RWPE1 (cell line): ENCODE data around the gene TNFRSF6B.

Experiments used
- CTCF ChIA-PET: fragments of 350-600 bp; sonication (Branson Sonifier 250); formaldehyde crosslinking; extraction: SDS; loops from one replicate; lab custom pipeline; 2021; lab: Yijun Ruan, JAX
- POLR2A ChIA-PET: fragments of 400-600 bp; formaldehyde crosslinking; extraction: SDS; loops from one replicate; lab custom pipeline; 2020; ENCODE audit warnings: antibody characterized with exemption; ENCODE audit not compliant: low non-redundant PET; lab: Yijun Ruan, JAX
- DNase-seq: peaks from one replicate; pipeline ENCODE4 v3.0.0; 2012; ENCODE audit warnings: low spot score
- H3K27ac ChIP-seq: fragments of 450-650 bp; 2 replicates; pipeline ENCODE4 v1.5.1; 2017
- CTCF ChIP-seq: fragments of 450-650 bp; conservative IDR thresholded peaks from 2 replicates; pipeline ENCODE4 v1.5.1; 2017; ENCODE audit warnings: low read depth, mild to moderate bottlenecking

Gene TNFRSF6B

DNA sequence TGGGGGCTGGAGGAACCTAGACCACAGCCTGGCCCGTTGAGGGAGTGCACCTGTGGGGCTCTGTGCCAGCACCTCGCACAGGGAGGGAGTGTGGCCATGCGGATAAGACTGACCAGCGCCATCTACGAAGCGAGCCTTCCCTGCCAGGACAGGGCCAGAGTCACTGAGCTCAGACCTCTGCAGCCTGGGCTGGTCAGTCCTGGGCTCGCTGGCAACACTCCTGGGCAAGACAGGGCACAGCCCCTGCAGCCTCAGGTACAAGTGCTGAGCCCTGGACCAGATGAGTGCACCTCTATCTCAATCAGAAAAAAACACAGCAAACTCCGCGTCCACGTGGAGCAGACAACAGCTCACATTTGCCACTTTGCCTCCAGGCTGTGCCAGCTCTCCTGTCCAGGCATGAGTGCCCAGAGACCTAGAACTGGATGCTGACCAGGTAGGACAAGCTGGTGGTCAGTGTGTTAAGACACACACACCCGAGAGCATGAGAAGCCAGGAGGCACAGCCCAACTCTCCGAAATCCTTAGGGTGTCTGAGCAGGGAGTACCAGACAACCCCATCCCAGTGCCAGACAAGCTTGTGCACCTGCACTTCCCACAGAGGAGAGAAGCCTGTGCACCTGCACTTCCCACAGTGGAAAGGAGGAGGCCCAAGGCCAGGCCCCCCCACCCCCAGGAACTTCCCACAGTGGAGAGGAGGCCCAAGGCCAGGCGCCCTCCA, 6.5 kb downstream of the TNFRSF6B start:
- ChIA-PET CTCF (interaction anchor here (2.0 kb wide), 1 partner anchor 271 kb away, joined by 10 read pairs; no protein-coding TSS in a partner anchor), POLR2A (interaction anchor here (0.6 to 1.0 kb wide), 3 partner anchors 38 to 162 kb away, joined by 3 read pairs; partner anchors contain the start of gene TPD52L2)
- TF ChIP-seq CTCF, result no peak

DNA sequence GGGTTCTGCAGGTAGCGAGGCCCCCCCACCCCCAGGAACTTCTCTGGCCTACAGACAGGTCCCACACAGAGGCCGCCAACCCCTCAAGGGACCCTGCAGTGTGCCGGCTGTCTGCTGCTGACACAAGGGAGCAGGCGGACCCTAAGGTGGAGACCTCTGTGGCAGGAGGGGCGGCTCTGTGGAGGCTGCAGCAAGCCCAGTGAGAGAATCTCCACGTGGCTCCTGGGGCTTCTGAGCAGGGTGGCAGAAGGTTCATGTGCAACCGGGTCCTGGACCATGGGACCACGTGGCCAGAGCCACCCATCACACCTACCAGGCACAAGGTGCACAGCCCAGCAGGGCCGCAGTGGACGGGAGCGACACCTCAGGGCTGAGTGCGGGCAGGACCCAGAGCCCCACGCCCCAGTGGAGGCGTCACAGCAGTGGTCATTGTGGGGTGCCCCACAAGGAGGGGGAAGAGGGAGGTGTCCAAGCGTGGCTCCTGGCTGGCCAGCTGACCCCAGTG, 7.1 kb downstream of the TNFRSF6B start:
- no peak for DNase-seq
- peak overlapping the region; percentile 97 for H3K27ac ChIP-seq
- no peak for TF ChIP-seq CTCF
- POLR2A ChIA-PET, result interaction anchor here (0.6 to 1.0 kb wide), 3 partner anchors 38 to 162 kb away, joined by 3 read pairs; partner anchors contain the start of gene TPD52L2
- CTCF ChIA-PET, result interaction anchor here (2.0 kb wide), 1 partner anchor 270 kb away, joined by 10 read pairs; no protein-coding TSS in a partner anchor

More for the DNA sequence above, 6.5 kb downstream of the TNFRSF6B start:
- DNase-seq, result no peak
- H3K27ac ChIP-seq, result peak overlapping the region; percentile 97

DNA sequence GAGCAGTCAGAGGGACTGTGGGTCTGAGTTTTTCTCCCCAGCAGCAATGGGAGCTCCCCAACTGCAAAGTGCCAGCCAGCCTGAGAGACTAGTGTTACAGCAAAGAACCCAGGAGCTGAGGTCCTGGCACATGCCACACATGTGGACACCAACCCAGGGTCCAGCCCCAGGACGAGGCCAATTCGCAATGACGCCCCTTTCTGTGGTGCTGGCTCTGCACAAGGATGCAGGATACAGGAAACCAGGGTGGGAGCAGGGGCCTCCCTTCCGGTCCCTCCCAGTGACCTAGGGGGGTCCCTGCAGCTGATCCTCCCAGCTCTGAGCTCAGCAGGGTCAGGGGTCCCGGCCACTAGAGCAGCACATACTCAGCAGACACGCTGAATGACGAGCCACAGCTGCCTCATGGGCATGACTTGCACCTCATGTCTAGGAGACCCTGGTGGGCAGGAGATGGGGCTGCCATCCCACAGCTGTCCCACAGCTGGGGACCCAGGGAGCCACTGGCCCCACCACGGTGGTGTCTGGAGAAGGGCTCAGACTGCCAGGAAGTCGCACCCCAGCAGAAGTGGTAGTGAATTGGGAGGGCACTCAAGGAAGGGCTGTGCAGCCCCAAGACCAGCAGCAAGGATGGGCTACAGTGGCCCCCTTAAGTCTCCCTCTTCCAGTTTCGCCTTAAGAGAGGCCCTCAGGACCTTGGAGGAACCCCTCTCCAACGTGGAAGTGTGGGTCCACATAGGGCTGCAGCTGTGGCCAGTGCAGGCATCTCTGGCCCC, 7.7 kb downstream of the TNFRSF6B start:
- CTCF ChIA-PET, result interaction anchor here (2.0 kb wide), 1 partner anchor 269 kb away, joined by 10 read pairs; no protein-coding TSS in a partner anchor
- peak overlapping the region; percentile 97 for H3K27ac ChIP-seq
- no peak for DNase-seq
- POLR2A ChIA-PET, result no interaction called here
- no peak for TF ChIP-seq CTCF

GRCh38 chr20:63704749-63705117, 8.3 kb downstream of the TNFRSF6B start:
- CTCF ChIA-PET, result no interaction called here
- POLR2A ChIA-PET, result no interaction called here
- no peak for DNase-seq
- peak overlapping the region; percentile 97 for H3K27ac ChIP-seq
- TF ChIP-seq CTCF, result no peak

DNA sequence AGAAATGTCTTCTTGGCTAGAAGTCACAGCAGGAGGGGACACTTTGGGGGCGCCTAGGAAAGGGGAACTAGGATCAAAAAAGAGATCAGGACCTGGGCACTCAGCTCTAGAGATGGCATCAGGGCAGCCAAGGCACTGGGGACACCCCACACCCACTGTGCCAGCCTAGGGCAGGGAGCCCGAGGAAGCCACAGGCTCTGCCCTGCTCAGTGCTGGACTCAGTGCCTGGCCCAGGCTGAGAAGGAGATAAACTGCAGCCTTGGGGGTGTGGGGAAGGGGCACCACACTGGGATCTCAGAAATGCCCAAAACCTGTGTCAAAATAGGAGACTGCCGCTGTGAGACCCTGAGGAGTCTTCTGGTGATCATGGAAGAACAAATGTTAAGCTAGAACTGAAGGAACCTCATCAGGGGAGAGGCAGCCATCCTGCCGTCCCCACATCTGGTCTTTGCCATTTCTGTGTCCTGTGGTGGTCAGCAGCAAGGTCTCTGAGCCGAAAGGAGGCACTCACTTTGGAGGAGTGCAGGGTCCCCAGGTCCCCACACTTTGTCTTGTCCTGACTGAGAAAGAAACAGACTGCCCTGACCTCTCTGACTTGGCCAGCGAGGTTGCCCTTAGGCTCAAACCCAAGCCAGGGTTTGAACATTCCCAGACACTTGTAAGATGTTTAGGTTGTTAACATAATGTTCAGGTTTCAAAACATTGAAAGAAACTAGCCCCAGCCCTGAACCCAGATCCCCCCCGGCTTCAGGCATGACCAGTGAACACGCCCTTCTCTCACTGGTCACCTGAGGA, 9.0 kb downstream of the TNFRSF6B start:
- no peak for TF ChIP-seq CTCF
- CTCF ChIA-PET, result interaction anchor here (0.8 to 2.7 kb wide), 6 partner anchors 9 to 275 kb away, joined by 3 to 8 read pairs (median 4); partner anchors contain the start of genes PTK6 and TNFRSF6B
- no peak for DNase-seq
- POLR2A ChIA-PET, result interaction anchor here (1.1 kb wide), 1 partner anchor 14 kb away, joined by 7 read pairs; no protein-coding TSS in a partner anchor
- peak overlapping the region; percentile 97 for H3K27ac ChIP-seq
